Uterus (tissue), 2 donors: Measurements from ENCODE around the gene C7.
"Not testable (repeated sequence)": the region's sequence is repeated elsewhere in the genome, so short reads cannot be mapped to it uniquely, and the experiment has no call there.

Experiments
- POLR2A ChIP-seq, 2 donors: fragments of 450-650 bp; IDR thresholded peaks; one replicate each; pipeline ENCODE4 v1.6.1; 2016; ENCODE audit warnings: antibody characterized with exemption in 2 of 2, mild to moderate bottlenecking in 1 of 2, moderate library complexity in 1 of 2
- TF ChIP-seq, protein P1 (sequence below), 4 experiments: fragments of 200-600 bp in 2 of 4; fragments of 450-650 bp in 2 of 4; sonication (generic) in 2 of 4; IDR thresholded peaks; one replicate each; pipeline ENCODE4 v1.5.1; 2016 to 2019; ENCODE audit warnings: antibody characterized with exemption in 4 of 4, mild to moderate bottlenecking in 2 of 4, moderate library complexity in 1 of 4

DNA sequence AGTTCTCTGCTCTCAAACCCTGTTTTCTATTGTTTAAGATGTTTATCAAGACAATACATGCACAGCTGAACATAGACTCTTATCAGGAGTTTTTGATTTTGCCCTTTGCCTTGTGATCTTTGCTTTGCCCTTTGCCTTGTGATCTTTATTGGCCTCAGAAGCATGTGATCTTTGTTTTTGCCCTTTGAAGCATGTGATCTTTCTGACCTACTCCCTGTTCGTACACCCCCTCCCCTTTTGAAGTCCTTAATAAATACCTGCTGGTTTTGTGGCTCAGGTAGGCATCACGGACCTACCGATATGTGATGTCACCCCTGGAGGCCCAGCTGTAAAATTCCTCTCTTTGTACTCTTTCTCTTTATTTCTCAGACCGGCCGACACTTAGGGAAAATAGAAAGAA, 44.3 kb upstream of the C7 start:
- not testable (repeated sequence) for TF ChIP-seq POLR2A (IDR thresholded peaks at IDR 0.05)
- TF ChIP-seq, protein P1, sequence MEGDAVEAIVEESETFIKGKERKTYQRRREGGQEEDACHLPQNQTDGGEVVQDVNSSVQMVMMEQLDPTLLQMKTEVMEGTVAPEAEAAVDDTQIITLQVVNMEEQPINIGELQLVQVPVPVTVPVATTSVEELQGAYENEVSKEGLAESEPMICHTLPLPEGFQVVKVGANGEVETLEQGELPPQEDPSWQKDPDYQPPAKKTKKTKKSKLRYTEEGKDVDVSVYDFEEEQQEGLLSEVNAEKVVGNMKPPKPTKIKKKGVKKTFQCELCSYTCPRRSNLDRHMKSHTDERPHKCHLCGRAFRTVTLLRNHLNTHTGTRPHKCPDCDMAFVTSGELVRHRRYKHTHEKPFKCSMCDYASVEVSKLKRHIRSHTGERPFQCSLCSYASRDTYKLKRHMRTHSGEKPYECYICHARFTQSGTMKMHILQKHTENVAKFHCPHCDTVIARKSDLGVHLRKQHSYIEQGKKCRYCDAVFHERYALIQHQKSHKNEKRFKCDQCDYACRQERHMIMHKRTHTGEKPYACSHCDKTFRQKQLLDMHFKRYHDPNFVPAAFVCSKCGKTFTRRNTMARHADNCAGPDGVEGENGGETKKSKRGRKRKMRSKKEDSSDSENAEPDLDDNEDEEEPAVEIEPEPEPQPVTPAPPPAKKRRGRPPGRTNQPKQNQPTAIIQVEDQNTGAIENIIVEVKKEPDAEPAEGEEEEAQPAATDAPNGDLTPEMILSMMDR (IDR thresholded peaks at IDR 0.05) = not testable (repeated sequence)
